ENCODE measurements around the gene EDC3.

Gene EDC3

GRCh38 chr15:74615508-74616365, 80.1 kb downstream of the EDC3 start, which contains the start of gene CLK3:
TSS of gene CLK3 (plus strand) at chr15:74615836. CDS start at chr15:74619197, 3,361 bp downstream.
- H3K4me3 ChIP-seq (IDR thresholded peaks at IDR 0.05; ENCODE audit: insufficient read depth, low read depth, low read length) = no peak within 1 kb of the TSS
- H3K4me2 ChIP-seq = peak within 1 kb of the TSS; percentile 96
- H3K4me1 ChIP-seq (ENCODE audit: low read depth, poor library complexity, severe bottlenecking) = peaks cover 31% of the 10 kb centered on the region
- H3K9ac ChIP-seq = peak within 1 kb of the TSS; percentile 83
- H2AFZ ChIP-seq (ENCODE audit: low read depth) = peak within 1 kb of the TSS; percentile 86
- H3K27me3 ChIP-seq (ENCODE audit: insufficient read depth, low read depth) = no peaks in the 10 kb centered on the region
- H3K36me3 ChIP-seq (ENCODE audit: insufficient read depth) = 0 out of 2 replicates have a peak, but pooled peaks cover 4% of the 10 kb centered on the region
- peak within 1 kb of the TSS; percentile 86 for H3K27ac ChIP-seq
- peaks cover 47% of the 10 kb centered on the region for H3K79me2 ChIP-seq (ENCODE audit: insufficient read depth, low read depth)
- 0 out of 2 replicates have a peak, but pooled peaks cover 6% of the 10 kb centered on the region for H4K20me1 ChIP-seq (ENCODE audit: insufficient read depth)
- TF ChIP-seq CTCF (conservative IDR thresholded peaks at IDR 0.05; ENCODE audit: low read depth, low read length) = no peak

GRCh38 chr15:74614744-74615507, 80.9 kb downstream of the EDC3 start:
- Histone ChIP-seq H2AFZ (ENCODE audit: low read depth) (peak overlapping the region; percentile 86), H3K4me2 (peak overlapping the region; percentile 96), H3K36me3 (ENCODE audit: insufficient read depth) (no peaks in the 10 kb centered on the region), H3K27me3 (ENCODE audit: insufficient read depth, low read depth) (no peaks in the 10 kb centered on the region), H3K4me1 (ENCODE audit: low read depth, poor library complexity, severe bottlenecking) (peaks cover 29% of the 10 kb centered on the region), H3K4me3 (IDR thresholded peaks at IDR 0.05; ENCODE audit: insufficient read depth, low read depth, low read length) (no peak overlapping the region), H4K20me1 (ENCODE audit: insufficient read depth) (0 out of 2 replicates have a peak, but pooled peaks cover 6% of the 10 kb centered on the region), H3K79me2 (ENCODE audit: insufficient read depth, low read depth) (peaks cover 42% of the 10 kb centered on the region), H3K9ac (peak overlapping the region; percentile 83), H3K27ac (peak overlapping the region; percentile 86)
- no peak for TF ChIP-seq CTCF (conservative IDR thresholded peaks at IDR 0.05; ENCODE audit: low read depth, low read length)

GRCh38 chr15:74613953-74614743, 81.7 kb downstream of the EDC3 start:
- no peak for TF ChIP-seq CTCF (conservative IDR thresholded peaks at IDR 0.05; ENCODE audit: low read depth, low read length)
- peak overlapping the region; percentile 83; the same call in 1 of the 2 replicates for H3K9ac ChIP-seq
- H3K27me3 ChIP-seq (ENCODE audit: insufficient read depth, low read depth) = no peaks in the 10 kb centered on the region
- no peak overlapping the region for H3K4me3 ChIP-seq (IDR thresholded peaks at IDR 0.05; ENCODE audit: insufficient read depth, low read depth, low read length)
- H2AFZ ChIP-seq (ENCODE audit: low read depth) = peak overlapping the region; percentile 86
- peaks cover 29% of the 10 kb centered on the region for H3K4me1 ChIP-seq (ENCODE audit: low read depth, poor library complexity, severe bottlenecking)
- peak overlapping the region; percentile 96 for H3K4me2 ChIP-seq
- H3K27ac ChIP-seq = no peak overlapping the region
- 0 out of 2 replicates have a peak, but pooled peaks cover 6% of the 10 kb centered on the region for H4K20me1 ChIP-seq (ENCODE audit: insufficient read depth)
- H3K79me2 ChIP-seq (ENCODE audit: insufficient read depth, low read depth) = peaks cover 34% of the 10 kb centered on the region
- H3K36me3 ChIP-seq (ENCODE audit: insufficient read depth) = no peaks in the 10 kb centered on the region

All from KMS-11 (cell line).